Activated CD4-positive, alpha-beta T cell treated with anti-CD3 and anti-CD28 coated beads, Interleukin-2, amount 10 ng/mL, durations not matched to agents 24 days and 14 days (primary cell): ENCODE measurements around the gene DDX27. TPM values are rescaled to one million over a fixed set of nuclear protein-coding genes. Genes with fewer than 3 reads are reported as not detected.
"Not testable (repeated sequence)": the region's sequence is repeated elsewhere in the genome, so short reads cannot be mapped to it uniquely, and the experiment has no call there.

Source experiments
- DNase-seq: peaks from one replicate; pipeline ENCODE4 v3.0.0; 2022
- H3K27ac Mint-ChIP-seq: one replicate; pipeline ENCODE4 v1.8.0; 2022; ENCODE audit warnings: mild to moderate bottlenecking, mixed read lengths
- H3K27me3 Mint-ChIP-seq: one replicate; pipeline ENCODE4 v1.8.0; 2022; ENCODE audit warnings: mixed read lengths
- H3K36me3 Mint-ChIP-seq: one replicate; pipeline ENCODE4 v1.8.0; 2022; ENCODE audit warnings: low read depth, mild to moderate bottlenecking, mixed read lengths
- H3K4me1 Mint-ChIP-seq: one replicate; pipeline ENCODE4 v1.8.0; 2021; ENCODE audit warnings: mixed read lengths
- H3K4me3 Mint-ChIP-seq: one replicate; pipeline ENCODE4 v1.8.0; 2022; ENCODE audit warnings: mild to moderate bottlenecking, moderate library complexity, mixed read lengths
- H3K9me3 Mint-ChIP-seq: one replicate; pipeline ENCODE4 v1.8.0; 2021; ENCODE audit warnings: mixed read lengths
- intact Hi-C: fragments of 100-400 bp; cut with micrococcal nuclease; formaldehyde crosslinking; loops from one replicate; pipeline ENCODE4 v1.15.1; 2023
- total RNA-seq: library from RNA; stranded (reverse); gene quantifications from 2 replicates; pipeline ENCODE4 v1.2.3, GENCODE V29; 2022

Gene DDX27
- total RNA-seq, 1 donor from 2014 or later, result 56.5 TPM

DNA sequence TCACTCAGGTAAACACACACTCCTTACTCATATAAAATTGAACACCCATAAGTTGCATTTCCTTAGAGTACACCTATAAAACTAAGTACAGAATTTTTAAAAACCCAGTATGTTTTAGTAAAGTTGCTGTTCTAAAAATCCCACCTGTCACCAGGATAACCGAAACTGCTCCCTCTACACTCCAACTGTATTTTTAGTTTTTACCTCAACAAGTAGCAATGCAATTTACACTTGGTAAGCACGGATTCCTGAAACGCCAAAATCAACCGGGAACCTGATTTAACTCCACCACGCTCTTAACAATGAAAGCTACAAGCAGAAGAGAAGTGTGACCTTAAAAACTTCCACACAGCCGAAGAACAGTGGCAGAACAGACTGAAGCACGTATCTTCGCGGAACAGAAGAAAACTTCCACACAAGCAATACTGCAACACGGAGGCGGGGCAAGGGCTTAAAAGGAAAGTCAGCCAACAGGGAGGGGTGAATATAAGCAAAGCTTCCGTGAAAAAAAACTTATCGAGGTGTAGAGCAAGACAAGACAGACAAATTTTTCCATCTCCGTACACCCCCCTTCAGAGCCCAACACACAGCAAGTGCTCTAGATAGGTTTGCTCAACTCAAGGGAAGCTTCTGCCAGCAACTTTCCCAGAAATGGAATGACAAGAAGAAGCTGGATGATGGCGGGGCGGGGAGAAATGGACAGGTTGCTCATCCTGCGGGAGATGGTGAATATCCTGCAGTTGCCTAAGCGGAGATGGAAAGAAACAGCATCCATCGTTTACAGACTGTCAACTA is 32.5 kb upstream of the DDX27 start:
- H3K9me3 Mint-ChIP-seq, result no peaks in the 10 kb centered on the region
- peaks cover 46% of the 10 kb centered on the region for H3K4me1 Mint-ChIP-seq
- H3K36me3 Mint-ChIP-seq, result peaks cover 22% of the 10 kb centered on the region
- intact Hi-C loops, result loop anchor here (1.0 to 5.0 kb wide), 4 partner anchors 20 to 92 kb away; partner anchors contain the start of genes DDX27 and ZNFX1
- DNase-seq, result peak; percentile 91
- H3K27ac Mint-ChIP-seq, result peak overlapping the region; percentile 84
- peaks cover 3% of the 10 kb centered on the region for H3K27me3 Mint-ChIP-seq
- peak overlapping the region; percentile 95 for H3K4me3 Mint-ChIP-seq

DNA sequence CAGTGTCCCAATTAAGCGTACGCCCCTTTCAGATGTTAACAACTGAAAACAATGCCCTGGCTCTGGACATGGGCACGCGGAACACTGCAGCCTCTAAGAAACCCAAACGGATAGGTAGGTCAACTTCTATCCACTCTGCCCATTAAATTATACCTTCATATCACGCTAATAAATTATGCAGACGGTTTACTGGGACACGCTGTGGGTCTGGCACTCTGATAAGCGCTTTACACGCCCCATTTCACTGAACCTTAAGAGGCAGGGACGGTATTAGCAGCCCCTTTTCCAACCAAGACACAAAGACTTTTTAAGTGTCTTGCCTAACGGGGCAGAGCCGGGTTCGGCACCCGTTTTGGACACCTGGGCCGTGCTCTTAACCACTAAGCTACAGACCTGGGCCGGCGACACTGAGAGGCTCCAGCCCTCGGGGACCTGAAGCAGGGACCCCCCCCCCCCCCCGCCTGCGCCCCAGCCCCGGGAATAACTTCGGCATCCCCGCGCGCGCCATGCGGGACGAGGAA is 31.8 kb upstream of the DDX27 start:
- peaks cover 42% of the 10 kb centered on the region for H3K4me1 Mint-ChIP-seq
- peak; percentile 76 for DNase-seq
- H3K36me3 Mint-ChIP-seq, result peaks cover 22% of the 10 kb centered on the region
- peaks cover 3% of the 10 kb centered on the region for H3K27me3 Mint-ChIP-seq
- intact Hi-C loops, result loop anchor here (1.0 to 5.0 kb wide), 4 partner anchors 21 to 91 kb away; partner anchors contain the start of genes DDX27 and ZNFX1
- peak overlapping the region; percentile 95 for H3K4me3 Mint-ChIP-seq
- H3K9me3 Mint-ChIP-seq, result no peaks in the 10 kb centered on the region
- peak overlapping the region; percentile 84 for H3K27ac Mint-ChIP-seq

DNA sequence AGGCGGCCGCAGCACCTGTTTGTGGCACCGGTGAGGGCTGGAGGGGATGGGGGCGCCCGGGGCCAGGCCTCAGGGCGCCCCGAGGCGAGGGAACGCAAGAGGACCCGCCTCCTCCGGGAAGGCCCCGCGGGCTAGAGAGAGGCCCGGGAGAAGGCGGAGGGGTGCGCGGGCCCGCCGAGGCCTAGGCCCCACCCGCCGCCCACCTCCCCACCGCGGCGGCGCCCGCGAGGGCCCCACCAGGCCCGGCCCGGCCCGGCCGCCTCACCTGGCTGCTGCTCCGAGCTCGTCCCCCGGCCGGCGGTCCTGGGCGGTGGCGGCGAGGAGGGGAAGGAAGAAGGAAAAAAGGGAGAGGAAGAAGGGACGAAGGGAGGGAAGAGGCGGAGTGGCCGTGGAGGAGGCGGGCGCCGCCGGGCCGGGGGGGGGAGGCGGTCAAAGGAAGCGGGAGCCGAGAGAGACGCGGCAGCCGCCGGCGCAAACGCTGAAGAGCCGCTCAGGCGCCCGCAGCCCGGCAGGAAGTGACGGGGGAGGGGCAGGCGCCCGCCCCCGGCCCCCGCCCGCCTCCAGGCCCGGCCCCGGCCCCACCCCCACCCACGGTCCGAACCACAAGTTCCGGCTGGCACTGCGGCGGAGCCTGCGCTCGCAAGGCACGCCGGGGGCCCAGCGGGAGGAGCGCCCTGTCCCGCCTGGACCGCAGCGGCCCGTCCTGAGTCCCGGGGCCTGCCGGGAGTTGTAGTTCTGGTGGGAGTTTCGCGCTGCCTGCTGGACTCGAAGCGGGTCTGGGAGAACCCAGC is 31.2 kb upstream of the DDX27 start, which contains the start of gene STAU1:
TSS of gene STAU1 (minus strand) at position 484 of the 791 bp plus-strand sequence. CDS start 22,133 bp downstream, outside the sequence.
- Mint-ChIP-seq H3K4me3 (peak within 1 kb of the TSS; percentile 95), H3K4me1 (peaks cover 36% of the 10 kb centered on the region), H3K9me3 (no peaks in the 10 kb centered on the region), H3K27me3 (peaks cover 3% of the 10 kb centered on the region), H3K36me3 (peaks cover 22% of the 10 kb centered on the region), H3K27ac (peak within 1 kb of the TSS; percentile 93)
- intact Hi-C loops, result loop anchor here (1.0 to 5.0 kb wide), 5 partner anchors 21 to 142 kb away; partner anchors contain the start of genes CSE1L, DDX27 and ZNFX1
- DNase-seq, result peak; percentile 98

- H3K27me3 Mint-ChIP-seq, H3K27ac Mint-ChIP-seq, DNase-seq, H3K36me3 Mint-ChIP-seq, H3K4me1 Mint-ChIP-seq, H3K4me3 Mint-ChIP-seq, H3K9me3 Mint-ChIP-seq, intact Hi-C loops: not testable (repeated sequence)
Observed at GRCh38 chr20:49192944-49193518, 26.2 kb upstream of the DDX27 start.

DNA sequence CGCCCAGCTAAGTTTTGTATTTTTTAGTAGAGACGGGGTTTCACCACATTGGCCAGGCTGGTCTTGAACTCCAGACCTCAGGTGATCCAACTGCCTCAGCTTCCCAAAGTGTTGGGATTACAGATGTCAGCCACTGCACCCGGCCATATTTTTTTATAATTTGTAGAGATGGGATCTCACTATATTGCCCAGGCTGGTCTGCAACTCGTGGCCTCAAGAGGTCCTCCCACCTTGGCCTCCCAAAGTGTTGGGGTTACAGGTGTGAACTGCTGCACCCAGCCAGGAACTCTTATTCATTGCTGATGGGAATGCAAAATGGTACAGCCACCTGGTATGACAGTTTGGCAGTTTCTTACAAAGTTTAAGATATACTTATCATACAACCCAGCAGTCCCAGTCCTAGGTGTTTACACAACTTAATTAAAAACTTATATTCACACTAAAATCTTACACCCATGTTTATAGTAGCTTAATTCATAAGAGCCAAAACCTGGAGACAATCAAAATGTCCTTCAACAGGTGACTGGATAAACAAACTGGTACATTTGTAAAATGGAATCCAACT is 19.4 kb upstream of the DDX27 start:
- intact Hi-C loops, result no loop called here
- no peaks in the 10 kb centered on the region for H3K9me3 Mint-ChIP-seq
- H3K27ac Mint-ChIP-seq, result no peak overlapping the region
- H3K27me3 Mint-ChIP-seq, result no peaks in the 10 kb centered on the region
- H3K36me3 Mint-ChIP-seq, result no peaks in the 10 kb centered on the region
- no peak for DNase-seq
- no peak overlapping the region for H3K4me3 Mint-ChIP-seq
- no peaks in the 10 kb centered on the region for H3K4me1 Mint-ChIP-seq

GRCh38 chr20:49203011-49203410 is 16.2 kb upstream of the DDX27 start:
- DNase-seq, result no peak
- no peak overlapping the region for H3K4me3 Mint-ChIP-seq
- no peaks in the 10 kb centered on the region for H3K36me3 Mint-ChIP-seq
- H3K9me3 Mint-ChIP-seq, result no peaks in the 10 kb centered on the region
- H3K27ac Mint-ChIP-seq, result no peak overlapping the region
- H3K27me3 Mint-ChIP-seq, result no peaks in the 10 kb centered on the region
- no peaks in the 10 kb centered on the region for H3K4me1 Mint-ChIP-seq
- intact Hi-C loops, result no loop called here

DNA sequence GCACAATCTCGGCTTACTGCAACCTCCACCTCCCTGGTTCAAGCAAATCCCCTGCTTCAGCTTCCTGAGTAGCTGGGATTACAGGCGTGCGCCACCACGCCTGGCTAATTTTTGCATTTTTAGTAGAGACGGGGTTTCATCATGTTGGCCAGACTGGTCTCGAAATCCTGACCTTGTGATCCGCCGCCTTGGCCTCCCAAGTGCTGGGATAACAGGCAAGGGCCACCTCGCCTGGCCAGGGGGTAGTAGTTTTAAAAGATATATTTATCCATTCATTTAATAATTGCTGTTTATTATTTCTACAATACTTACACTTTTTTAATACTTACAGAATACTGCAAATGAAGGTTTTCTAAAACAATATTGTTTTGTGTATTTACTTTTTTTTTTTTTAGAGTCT is 15.5 kb upstream of the DDX27 start:
- no peaks in the 10 kb centered on the region for H3K9me3 Mint-ChIP-seq
- no peak overlapping the region for H3K4me3 Mint-ChIP-seq
- intact Hi-C loops, result no loop called here
- no peaks in the 10 kb centered on the region for H3K27me3 Mint-ChIP-seq
- no peak for DNase-seq
- no peaks in the 10 kb centered on the region for H3K36me3 Mint-ChIP-seq
- H3K4me1 Mint-ChIP-seq, result no peaks in the 10 kb centered on the region
- no peak overlapping the region for H3K27ac Mint-ChIP-seq

DNA sequence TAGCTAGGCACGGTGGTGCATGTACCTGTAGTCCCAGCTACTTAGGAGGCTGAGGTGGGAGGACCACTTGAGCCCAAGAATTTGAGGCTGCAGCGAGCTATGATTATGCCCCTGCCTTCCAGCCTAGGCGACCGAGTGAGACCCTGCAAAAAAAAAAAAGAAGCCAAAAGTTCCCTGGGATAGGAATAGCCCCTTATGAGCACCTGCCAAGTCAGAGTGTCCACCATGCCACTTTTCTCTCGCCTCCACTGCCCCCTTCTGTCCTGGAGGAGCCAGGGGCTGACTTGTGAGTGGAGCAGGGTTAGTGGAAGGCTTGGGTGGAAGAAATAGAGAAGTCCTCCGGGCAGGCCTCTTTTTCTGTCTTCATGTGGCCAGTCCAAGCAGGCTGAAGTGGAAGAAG is 12.1 kb upstream of the DDX27 start:
- H3K4me1 Mint-ChIP-seq, result no peaks in the 10 kb centered on the region
- H3K27me3 Mint-ChIP-seq, result no peaks in the 10 kb centered on the region
- intact Hi-C loops, result no loop called here
- DNase-seq, result no peak
- no peaks in the 10 kb centered on the region for H3K36me3 Mint-ChIP-seq
- H3K4me3 Mint-ChIP-seq, result no peak overlapping the region
- H3K9me3 Mint-ChIP-seq, result peaks cover 6% of the 10 kb centered on the region
- no peak overlapping the region for H3K27ac Mint-ChIP-seq

GRCh38 chr20:49210101-49210756 is 9.0 kb upstream of the DDX27 start:
- Mint-ChIP-seq H3K4me3 (no peak overlapping the region), H3K27ac (no peak overlapping the region), H3K4me1 (no peaks in the 10 kb centered on the region), H3K36me3 (no peaks in the 10 kb centered on the region), H3K9me3 (peaks cover 6% of the 10 kb centered on the region), H3K27me3 (peaks cover 1% of the 10 kb centered on the region)
- intact Hi-C loops, result loop anchor here (10.0 kb wide), 1 partner anchor 45 kb away; no protein-coding TSS in a partner anchor
- no peak for DNase-seq

- no peak for DNase-seq
- peaks cover 2% of the 10 kb centered on the region for H3K27me3 Mint-ChIP-seq
- intact Hi-C loops, result loop anchor here (10.0 kb wide), 1 partner anchor 46 kb away; no protein-coding TSS in a partner anchor
- H3K4me1 Mint-ChIP-seq, result no peaks in the 10 kb centered on the region
- H3K4me3 Mint-ChIP-seq, result no peak overlapping the region
- peaks cover 6% of the 10 kb centered on the region for H3K9me3 Mint-ChIP-seq
- H3K36me3 Mint-ChIP-seq, result no peaks in the 10 kb centered on the region
- H3K27ac Mint-ChIP-seq, result no peak overlapping the region
Observed at GRCh38 chr20:49210757-49211110, 8.5 kb upstream of the DDX27 start.

DNA sequence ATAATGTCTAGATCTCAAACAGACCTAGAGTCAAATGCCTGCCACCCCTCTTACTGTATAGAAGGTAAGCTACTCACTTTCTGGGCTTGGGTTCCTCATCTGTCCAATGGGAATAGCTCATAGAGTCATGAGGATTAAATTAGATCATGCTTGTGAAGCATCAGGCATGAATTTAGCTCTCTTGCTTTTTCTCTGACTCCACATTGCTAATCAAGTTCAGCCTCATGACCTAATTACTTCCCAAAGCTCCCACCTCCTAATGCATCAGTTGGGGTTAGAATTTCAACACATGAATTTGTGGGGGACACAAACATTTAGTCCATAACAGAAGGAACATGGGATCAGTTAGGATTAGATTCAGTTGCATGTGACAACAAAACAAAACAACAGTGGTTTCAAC is 4.6 kb upstream of the DDX27 start:
- Mint-ChIP-seq H3K4me3 (no peak overlapping the region), H3K27ac (no peak overlapping the region), H3K4me1 (peaks cover 7% of the 10 kb centered on the region), H3K36me3 (peaks cover 2% of the 10 kb centered on the region), H3K27me3 (peaks cover 4% of the 10 kb centered on the region), H3K9me3 (peaks cover 6% of the 10 kb centered on the region)
- no peak for DNase-seq
- intact Hi-C loops, result loop anchor here (10.0 kb wide), 1 partner anchor 50 kb away; no protein-coding TSS in a partner anchor

GRCh38 chr20:49215232-49215631 is 4.0 kb upstream of the DDX27 start:
- H3K4me1 Mint-ChIP-seq, result peaks cover 12% of the 10 kb centered on the region
- H3K27ac Mint-ChIP-seq, result no peak overlapping the region
- peaks cover 3% of the 10 kb centered on the region for H3K9me3 Mint-ChIP-seq
- peaks cover 4% of the 10 kb centered on the region for H3K27me3 Mint-ChIP-seq
- H3K4me3 Mint-ChIP-seq, result no peak overlapping the region
- peaks cover 6% of the 10 kb centered on the region for H3K36me3 Mint-ChIP-seq
- no peak for DNase-seq
- intact Hi-C loops, result loop anchor here (10.0 kb wide), 1 partner anchor 50 kb away; no protein-coding TSS in a partner anchor
